Immature natural killer cell (primary cell): ENCODE data around the gene TULP1. TPM values are rescaled to one million over a fixed set of nuclear protein-coding genes. Genes with fewer than 3 reads are reported as not detected.

Experiments used
- DNase-seq, 3 donors: peaks; one replicate each; pipeline ENCODE4 v3.0.0; 2022; ENCODE audit warnings: mixed read lengths in 1 of 3
- H3K27ac Mint-ChIP-seq, 6 donors: one replicate each; pipeline ENCODE4 v1.8.0; 2020; ENCODE audit warnings: mixed read lengths in 6 of 6, mild to moderate bottlenecking in 5 of 6, inconsistent platforms in 4 of 6, moderate library complexity in 3 of 6
- H3K27me3 Mint-ChIP-seq, 3 donors: one replicate each; pipeline ENCODE4 v1.8.0; 2020 to 2021; ENCODE audit warnings: low read depth in 3 of 3, mild to moderate bottlenecking in 3 of 3, mixed read lengths in 3 of 3, moderate library complexity in 3 of 3, inconsistent platforms in 1 of 3
- H3K36me3 Mint-ChIP-seq, 3 donors: one replicate each; pipeline ENCODE4 v1.8.0; 2020; ENCODE audit warnings: mixed read lengths in 3 of 3, inconsistent platforms in 2 of 3, mild to moderate bottlenecking in 2 of 3
- H3K4me1 Mint-ChIP-seq, 2 donors: one replicate each; pipeline ENCODE4 v1.8.0; 2020; ENCODE audit warnings: inconsistent platforms in 2 of 2, mild to moderate bottlenecking in 2 of 2, mixed read lengths in 2 of 2, moderate library complexity in 1 of 2
- H3K4me3 Mint-ChIP-seq, 5 donors: one replicate each; pipeline ENCODE4 v1.8.0; 2020; ENCODE audit warnings: mild to moderate bottlenecking in 5 of 5, mixed read lengths in 5 of 5, inconsistent platforms in 3 of 5, moderate library complexity in 3 of 5
- H3K9me3 Mint-ChIP-seq, 6 donors: one replicate each; pipeline ENCODE4 v1.8.0; 2020; ENCODE audit warnings: mild to moderate bottlenecking in 6 of 6, mixed read lengths in 6 of 6, inconsistent platforms in 4 of 6, moderate library complexity in 3 of 6
- polyA plus RNA-seq, 3 donors: library from polyadenylated mRNA; unstranded; fragments of 300-500 nt; fragmentation: Illumina TruSeq; gene quantifications; one replicate each; pipeline ENCODE4 v1.2.3, GENCODE V29; 2021

The TULP1 gene
- polyA plus RNA-seq, 3 donors from 2014 or later: not detected

- H3K27me3 Mint-ChIP-seq: peaks cover 0 to 4% (median 4%) of the 10 kb centered on the region in 3 donors
- no peak overlapping the region for H3K27ac Mint-ChIP-seq
- DNase-seq: no peak
- no peaks in the 10 kb centered on the region for H3K9me3 Mint-ChIP-seq
- H3K36me3 Mint-ChIP-seq: no peaks in the 10 kb centered on the region
- no peaks in the 10 kb centered on the region for H3K4me1 Mint-ChIP-seq
- H3K4me3 Mint-ChIP-seq: no peak overlapping the region
Observed at GRCh38 chr6:35480176-35480575, 32.5 kb downstream of the TULP1 start.

- no peak overlapping the region for H3K27ac Mint-ChIP-seq
Observed at GRCh38 chr6:35478259-35478658, 34.4 kb downstream of the TULP1 start.

GRCh38 chr6:35477551-35478179 is 35.0 kb downstream of the TULP1 start:
- no peak for DNase-seq
- no peaks in the 10 kb centered on the region for H3K9me3 Mint-ChIP-seq
- peak overlapping the region in 2 of 6 donors; percentile 19 to 73 for H3K27ac Mint-ChIP-seq
- peaks cover 0 to 4% (median 4%) of the 10 kb centered on the region in 3 donors for H3K27me3 Mint-ChIP-seq
- no peak overlapping the region for H3K4me3 Mint-ChIP-seq
- no peaks in the 10 kb centered on the region for H3K4me1 Mint-ChIP-seq
- H3K36me3 Mint-ChIP-seq: peaks cover 0 to 3% (median 0%) of the 10 kb centered on the region in 3 donors

More at GRCh38 chr6:35478259-35478658, 34.4 kb downstream of the TULP1 start:
- Mint-ChIP-seq H3K27me3 (peaks cover 0 to 4% (median 4%) of the 10 kb centered on the region in 3 donors), H3K4me1 (no peaks in the 10 kb centered on the region), H3K9me3 (no peaks in the 10 kb centered on the region), H3K4me3 (no peak overlapping the region), H3K36me3 (peaks cover 0 to 3% (median 0%) of the 10 kb centered on the region in 3 donors)
- no peak for DNase-seq

GRCh38 chr6:35477028-35477427 is 35.7 kb downstream of the TULP1 start:
- Mint-ChIP-seq H3K4me1 (peaks cover 2 to 5% of the 10 kb centered on the region in 2 donors), H3K27me3 (peaks cover 0 to 4% (median 4%) of the 10 kb centered on the region in 3 donors), H3K27ac (no peak overlapping the region), H3K36me3 (peaks cover 0 to 3% (median 0%) of the 10 kb centered on the region in 3 donors), H3K9me3 (no peaks in the 10 kb centered on the region), H3K4me3 (no peak overlapping the region)
- no peak for DNase-seq

GRCh38 chr6:35476004-35476403 is 36.7 kb downstream of the TULP1 start:
- Mint-ChIP-seq H3K4me1 (peaks cover 7 to 10% of the 10 kb centered on the region in 2 donors), H3K4me3 (no peak overlapping the region), H3K27ac (no peak overlapping the region), H3K9me3 (no peaks in the 10 kb centered on the region), H3K27me3 (peaks cover 0 to 4% (median 4%) of the 10 kb centered on the region in 3 donors), H3K36me3 (peaks cover 0 to 3% (median 2%) of the 10 kb centered on the region in 3 donors)
- DNase-seq: no peak

GRCh38 chr6:35475573-35475972 is 37.1 kb downstream of the TULP1 start:
- Mint-ChIP-seq H3K36me3 (peaks cover 3 to 6% (median 3%) of the 10 kb centered on the region in 3 donors), H3K9me3 (no peaks in the 10 kb centered on the region), H3K27me3 (peaks cover 0 to 4% (median 3%) of the 10 kb centered on the region in 3 donors), H3K4me3 (no peak overlapping the region), H3K27ac (no peak overlapping the region), H3K4me1 (peaks cover 11 to 14% of the 10 kb centered on the region in 2 donors)
- DNase-seq: no peak

GRCh38 chr6:35474942-35475570 is 37.6 kb downstream of the TULP1 start:
- Mint-ChIP-seq H3K4me3 (no peak overlapping the region), H3K36me3 (peaks cover 4 to 11% (median 5%) of the 10 kb centered on the region in 3 donors), H3K9me3 (no peaks in the 10 kb centered on the region), H3K27ac (no peak overlapping the region), H3K27me3 (peaks cover 0 to 4% (median 2%) of the 10 kb centered on the region in 3 donors), H3K4me1 (peaks cover 16 to 19% of the 10 kb centered on the region in 2 donors)
- DNase-seq: no peak

- Mint-ChIP-seq H3K36me3 (peaks cover 8 to 18% (median 11%) of the 10 kb centered on the region in 3 donors), H3K27me3 (peaks cover 0 to 5% (median 2%) of the 10 kb centered on the region in 3 donors), H3K4me3 (no peak overlapping the region), H3K9me3 (no peaks in the 10 kb centered on the region), H3K4me1 (peaks cover 23 to 26% of the 10 kb centered on the region in 2 donors), H3K27ac (peak overlapping the region in 1 of 6 donors; percentile 77)
- DNase-seq: no peak
Observed at GRCh38 chr6:35474131-35474941, 38.4 kb downstream of the TULP1 start.

GRCh38 chr6:35473850-35474130 is 38.9 kb downstream of the TULP1 start:
- peaks cover 9 to 20% (median 11%) of the 10 kb centered on the region in 3 donors for H3K36me3 Mint-ChIP-seq
- H3K4me1 Mint-ChIP-seq: peaks cover 27 to 30% of the 10 kb centered on the region in 2 donors
- peaks cover 0 to 5% (median 2%) of the 10 kb centered on the region in 3 donors for H3K27me3 Mint-ChIP-seq
- DNase-seq: no peak
- H3K27ac Mint-ChIP-seq: peak overlapping the region in 1 of 6 donors; percentile 29
- H3K4me3 Mint-ChIP-seq: no peak overlapping the region
- no peaks in the 10 kb centered on the region for H3K9me3 Mint-ChIP-seq

- peaks cover 29 to 30% of the 10 kb centered on the region in 2 donors for H3K4me1 Mint-ChIP-seq
- H3K4me3 Mint-ChIP-seq: no peak overlapping the region
- H3K36me3 Mint-ChIP-seq: peaks cover 9 to 20% (median 11%) of the 10 kb centered on the region in 3 donors
- no peaks in the 10 kb centered on the region for H3K9me3 Mint-ChIP-seq
- DNase-seq: no peak
- H3K27me3 Mint-ChIP-seq: peaks cover 1 to 9% (median 4%) of the 10 kb centered on the region in 3 donors
- H3K27ac Mint-ChIP-seq: peak overlapping the region in 3 of 6 donors; percentile 22 to 53 (median 48)
Observed at GRCh38 chr6:35473075-35473849, 39.4 kb downstream of the TULP1 start.

GRCh38 chr6:35471836-35472345 is 40.8 kb downstream of the TULP1 start:
- no peak overlapping the region for H3K4me3 Mint-ChIP-seq
- peaks cover 9 to 20% (median 11%) of the 10 kb centered on the region in 3 donors for H3K36me3 Mint-ChIP-seq
- peaks cover 5 to 15% (median 9%) of the 10 kb centered on the region in 3 donors for H3K27me3 Mint-ChIP-seq
- no peaks in the 10 kb centered on the region for H3K9me3 Mint-ChIP-seq
- no peak for DNase-seq
- H3K27ac Mint-ChIP-seq: peak overlapping the region in 3 of 6 donors; percentile 51 to 68 (median 57)
- peaks cover 39 to 41% of the 10 kb centered on the region in 2 donors for H3K4me1 Mint-ChIP-seq

- H3K36me3 Mint-ChIP-seq: peaks cover 9 to 20% (median 11%) of the 10 kb centered on the region in 3 donors
- H3K4me1 Mint-ChIP-seq: peaks cover 39 to 41% of the 10 kb centered on the region in 2 donors
- no peaks in the 10 kb centered on the region for H3K9me3 Mint-ChIP-seq
- H3K27me3 Mint-ChIP-seq: peaks cover 5 to 15% (median 9%) of the 10 kb centered on the region in 3 donors
- H3K27ac Mint-ChIP-seq: peak overlapping the region; percentile 31 to 96 (median 88)
- no peak for DNase-seq
- H3K4me3 Mint-ChIP-seq: peak overlapping the region; percentile 94 to 99 (median 98)
Observed at GRCh38 chr6:35470663-35471120, 42.0 kb downstream of the TULP1 start.
